Stimulated activated CD8-positive, alpha-beta memory T cell treated with anti-CD3 and anti-CD28 coated beads, Interleukin-12 subunit alpha, Interleukin-12 subunit beta, amount 100 ng/mL, for 24 hours (primary cell): ENCODE results near the gene DMWD.

Source experiments
- DNase-seq: peaks from one replicate; pipeline ENCODE4 v3.0.0-alpha.2; 2020; ENCODE audit errors: extremely low read depth

DMWD gene

DNA sequence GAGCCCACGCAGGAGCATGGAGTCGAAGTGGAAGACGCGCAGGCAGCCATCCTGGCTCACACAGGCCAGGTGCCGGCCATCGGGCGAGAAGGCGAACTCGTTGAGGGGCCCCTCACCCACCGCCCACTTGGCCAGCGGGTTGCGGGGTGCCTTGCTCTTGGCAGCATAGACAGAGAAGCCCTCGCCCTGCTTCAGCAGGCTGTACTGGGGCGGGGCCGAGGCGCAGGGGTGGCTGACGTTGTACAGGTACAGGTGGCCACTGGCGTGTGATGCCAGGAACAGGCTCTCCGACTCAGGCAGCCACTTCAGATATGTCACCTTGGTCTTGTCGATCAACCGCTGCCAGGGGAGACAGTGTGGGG lies 6.1 kb downstream of the DMWD start:
- no peak for DNase-seq

DNA sequence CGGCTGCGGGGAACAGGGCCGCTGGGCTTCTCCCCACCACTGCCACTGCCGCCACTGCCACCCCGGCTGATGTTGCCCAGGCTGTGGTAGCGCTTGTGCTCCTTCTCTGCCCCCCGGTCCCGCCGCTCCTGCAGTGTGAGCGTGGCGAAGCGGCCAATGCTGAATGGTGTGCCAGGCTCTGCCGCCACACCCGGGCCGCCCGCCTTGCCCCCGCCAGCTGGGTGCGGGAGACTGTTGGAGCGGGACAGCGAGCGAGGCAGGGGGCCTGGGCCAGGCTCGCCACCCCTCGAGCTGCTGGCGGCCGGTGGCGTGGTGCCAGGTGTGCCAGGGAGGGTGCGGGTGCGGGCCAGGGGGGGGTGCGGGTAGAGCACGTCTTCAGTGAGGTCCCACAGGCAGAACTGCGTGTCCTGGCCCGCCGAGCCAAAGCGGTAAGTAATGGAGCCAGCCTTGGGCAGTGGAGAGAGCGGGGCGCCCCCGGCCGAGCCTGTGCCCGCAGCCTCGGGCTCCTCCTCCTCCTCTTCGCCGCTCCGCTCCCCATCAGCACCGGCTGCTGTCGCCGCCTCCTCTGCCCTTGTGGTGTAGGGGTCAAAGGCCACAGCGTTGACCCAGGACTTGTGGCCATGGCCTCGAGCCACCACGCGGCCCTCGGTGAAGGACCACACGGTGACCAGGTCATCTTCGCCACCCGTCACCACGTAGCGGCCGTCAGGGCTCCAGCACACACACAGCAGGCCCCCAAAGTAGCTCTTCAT lies 6.7 kb downstream of the DMWD start:
- DNase-seq: no peak

DNA sequence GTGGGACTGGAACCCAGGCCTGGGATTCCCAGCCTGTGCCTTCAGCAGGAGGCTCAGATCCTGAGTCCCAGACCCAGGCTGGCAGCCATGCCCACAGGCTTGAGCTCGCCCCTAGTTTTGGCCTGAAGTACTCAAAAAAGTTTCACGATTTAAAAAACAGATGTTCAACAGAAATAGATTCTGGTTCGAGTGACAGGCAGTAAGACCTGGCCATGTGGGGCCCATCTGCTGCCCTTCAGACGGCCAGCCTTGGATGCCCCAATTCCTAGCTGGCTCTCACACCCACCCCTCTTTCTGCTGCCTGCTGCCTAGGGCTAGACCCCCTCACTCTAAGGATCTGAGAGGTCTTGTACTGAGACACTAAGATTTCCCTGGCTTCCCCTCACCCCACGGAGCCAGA lies 7.5 kb downstream of the DMWD start:
- no peak for DNase-seq

DNA sequence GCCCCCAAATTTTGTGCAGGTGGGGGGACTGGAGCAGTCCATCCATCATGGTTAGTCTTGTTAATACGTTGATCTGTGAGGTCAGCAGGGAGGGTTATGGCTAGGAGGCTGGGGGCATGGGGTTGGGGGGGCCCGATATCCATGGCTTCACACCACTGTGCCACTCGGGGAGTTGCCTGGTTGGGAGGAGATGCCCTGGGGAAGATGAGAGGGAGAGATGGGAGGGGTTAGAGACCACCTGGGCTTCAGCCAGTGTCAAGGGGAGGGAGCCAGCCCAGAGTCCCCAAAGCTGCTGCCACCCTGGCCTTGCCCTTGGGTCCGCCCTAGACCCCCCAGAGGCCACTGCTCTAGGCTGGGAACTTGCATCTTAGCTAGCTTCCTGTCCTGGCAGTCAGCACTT lies 8.5 kb downstream of the DMWD start:
- DNase-seq: no peak

DNA sequence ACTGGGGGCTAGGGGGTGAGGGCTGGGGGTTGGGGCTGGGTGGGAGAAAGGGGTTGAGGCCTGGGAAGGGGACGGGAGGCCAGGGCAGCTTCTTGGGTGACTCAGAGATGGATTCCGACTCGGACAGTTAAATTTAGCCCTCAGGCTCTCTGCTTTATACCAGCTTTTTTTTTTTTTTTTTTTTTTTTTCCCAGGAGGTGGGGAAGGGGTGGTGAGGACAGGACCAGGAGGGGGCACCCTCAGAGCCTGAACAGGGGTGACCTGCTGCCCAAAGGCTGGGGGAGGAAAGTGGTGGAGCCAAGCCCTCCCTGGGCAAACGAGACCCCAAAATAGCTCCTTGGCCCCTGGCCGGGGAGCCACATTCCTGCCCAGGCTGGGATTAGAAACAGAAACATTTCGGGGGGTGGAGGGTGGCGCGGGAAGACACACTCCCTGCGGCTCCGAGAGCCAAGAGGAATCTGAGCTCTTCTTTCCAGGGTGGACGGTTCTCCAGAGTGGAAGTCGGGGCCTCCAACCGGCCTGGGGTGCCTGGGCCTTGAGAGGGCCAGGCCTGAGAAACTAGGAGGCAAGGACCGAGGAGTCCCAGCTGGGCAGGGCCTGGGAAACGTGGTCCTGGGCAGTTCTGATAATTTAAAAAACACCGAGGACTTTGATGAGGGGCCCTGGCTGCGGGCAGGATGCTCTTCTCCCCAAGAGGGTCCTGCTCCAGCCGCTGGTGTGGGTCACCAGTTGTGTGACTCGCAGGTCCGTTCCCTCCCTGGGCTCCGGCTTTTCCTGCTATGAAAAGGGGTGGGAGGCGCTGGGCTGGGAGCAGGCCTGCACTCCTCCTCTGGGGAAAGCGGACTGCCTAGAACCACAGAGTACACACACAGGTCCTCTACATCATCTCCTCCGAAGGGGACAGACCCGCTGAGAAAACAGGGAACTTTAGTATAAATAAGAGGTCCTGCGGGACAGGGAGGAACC lies 9.5 kb downstream of the DMWD start:
- DNase-seq: no peak

DNA sequence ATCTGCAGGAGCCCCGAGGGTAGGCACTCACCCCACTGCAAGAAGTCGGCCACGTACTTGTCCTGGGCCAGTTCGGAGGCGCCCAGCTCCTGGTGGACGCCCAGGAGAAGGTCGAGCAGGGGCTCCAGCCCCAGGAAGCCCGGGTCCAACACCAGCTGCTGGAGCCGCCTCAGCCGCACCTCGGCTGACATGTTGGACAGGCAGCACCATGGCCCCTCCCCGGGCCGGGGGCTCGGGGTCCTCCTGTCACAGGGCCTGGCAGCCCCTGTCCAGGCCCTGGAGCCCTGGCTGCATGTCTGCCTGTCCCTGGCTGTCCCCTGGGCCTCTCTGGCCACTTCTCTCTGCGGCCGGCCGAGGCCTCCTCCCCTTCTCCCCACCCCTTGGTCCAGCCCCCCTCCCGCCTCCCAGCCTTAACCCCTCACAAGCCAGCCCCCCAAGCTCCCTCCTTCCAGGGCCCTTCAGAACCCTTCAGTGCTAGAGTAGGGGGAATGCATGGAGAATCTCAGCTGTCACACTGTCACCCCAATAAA lies 10.4 kb downstream of the DMWD start, which contains the start of gene DMPK:
DMPK (minus strand) TSS at position 329 of the 530 bp plus-strand sequence; CDS start at position 191, 138 bp downstream.
- DNase-seq: no peak

DNA sequence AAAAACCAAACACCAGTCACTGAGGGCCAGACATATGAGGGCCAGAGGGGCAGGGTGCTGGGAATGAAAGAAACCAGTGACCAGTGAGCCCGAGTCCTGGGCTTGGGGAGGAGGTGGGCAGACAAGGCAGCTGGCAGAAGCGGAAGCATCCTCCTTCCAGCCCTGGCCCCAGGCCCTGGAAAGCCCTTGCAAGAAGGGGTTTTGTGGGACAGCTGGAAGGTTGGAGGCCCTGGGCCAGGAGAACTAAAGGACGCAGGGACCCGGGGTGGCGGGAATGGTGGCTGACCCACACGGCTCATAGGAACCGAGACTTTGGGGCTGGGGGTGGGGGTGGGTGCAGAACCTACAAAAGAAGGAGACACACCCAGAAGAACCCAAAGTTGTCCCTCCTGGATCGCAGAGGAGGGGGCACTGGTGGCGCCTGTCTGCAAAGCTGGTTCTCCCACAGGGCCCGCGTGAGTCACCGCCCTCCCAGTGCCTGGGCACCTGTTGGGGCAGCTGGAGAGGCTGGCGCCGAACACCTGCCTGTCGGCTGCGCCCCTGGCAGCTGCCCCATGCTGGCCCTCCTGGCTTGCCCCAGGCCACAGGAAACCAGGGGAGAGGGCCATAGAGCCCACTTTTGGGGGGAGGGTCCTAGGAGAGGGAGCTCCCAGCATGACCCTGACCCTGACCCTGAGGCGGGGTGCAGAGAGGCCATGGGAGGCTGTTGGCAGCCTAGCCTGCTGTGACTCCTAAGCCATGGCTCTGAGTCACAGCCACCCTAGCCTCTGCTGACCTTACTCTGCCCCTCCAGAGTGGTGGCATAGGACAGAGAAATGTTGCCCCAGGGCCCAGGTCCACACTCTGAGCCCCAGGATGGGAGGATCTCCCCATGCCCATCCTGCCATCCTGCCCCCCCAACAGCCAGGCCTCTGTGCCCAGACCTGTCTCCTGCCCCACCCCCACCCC lies 11.2 kb downstream of the DMWD start:
- DNase-seq: no peak

DNA sequence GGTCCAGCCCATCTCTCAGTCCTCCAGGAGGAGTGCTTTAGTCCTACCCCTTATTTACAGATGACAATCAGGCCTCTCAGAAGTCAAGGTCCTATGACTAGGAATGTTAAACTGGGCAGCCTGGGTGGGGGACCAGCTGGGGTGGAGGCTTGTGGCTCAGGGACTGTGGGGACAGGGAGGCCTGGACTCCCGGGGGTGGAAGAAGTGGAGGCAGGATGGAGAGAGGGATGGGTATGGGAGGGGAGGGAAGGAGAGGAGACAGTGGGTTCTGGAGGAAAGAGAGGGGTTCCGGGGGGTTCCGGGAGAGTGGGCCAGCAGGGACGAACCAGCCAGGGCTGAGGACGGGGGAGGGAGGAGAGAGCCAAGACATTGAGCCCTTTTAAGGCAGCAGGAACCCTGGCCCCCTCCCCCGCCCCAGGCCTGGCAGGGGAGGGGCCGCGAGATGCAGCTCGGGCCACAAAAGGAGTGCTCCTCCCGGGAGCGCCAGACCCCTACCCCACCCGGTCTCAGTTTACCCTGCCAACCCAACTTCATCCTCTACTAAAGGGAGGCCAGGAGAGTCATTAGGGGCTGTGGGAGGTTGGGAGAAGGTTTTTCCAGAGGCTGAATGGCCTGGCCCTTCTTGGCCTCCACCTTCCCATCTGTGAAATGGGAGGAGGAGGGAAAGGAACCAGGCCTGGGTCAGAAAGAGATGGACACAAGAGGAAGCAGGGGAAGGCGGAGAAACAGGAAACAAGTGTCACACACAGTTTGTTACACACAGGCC lies 12.0 kb downstream of the DMWD start:
- DNase-seq: no peak

DNA sequence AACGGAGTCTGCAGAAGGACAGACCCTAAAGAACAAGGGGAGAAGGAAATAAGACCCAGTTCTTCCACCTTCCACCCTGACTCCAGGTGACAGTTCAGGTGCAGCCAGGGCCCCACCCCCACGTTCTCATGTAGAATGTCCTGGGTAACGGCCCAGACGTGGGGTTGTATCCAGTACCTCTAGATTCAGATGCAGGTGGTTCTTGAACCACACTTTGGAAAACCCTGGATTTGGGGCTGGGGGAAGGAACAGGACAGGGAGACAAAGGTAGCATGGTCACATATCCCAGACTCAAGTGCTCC lies 12.5 kb downstream of the DMWD start:
- no peak for DNase-seq

DNA sequence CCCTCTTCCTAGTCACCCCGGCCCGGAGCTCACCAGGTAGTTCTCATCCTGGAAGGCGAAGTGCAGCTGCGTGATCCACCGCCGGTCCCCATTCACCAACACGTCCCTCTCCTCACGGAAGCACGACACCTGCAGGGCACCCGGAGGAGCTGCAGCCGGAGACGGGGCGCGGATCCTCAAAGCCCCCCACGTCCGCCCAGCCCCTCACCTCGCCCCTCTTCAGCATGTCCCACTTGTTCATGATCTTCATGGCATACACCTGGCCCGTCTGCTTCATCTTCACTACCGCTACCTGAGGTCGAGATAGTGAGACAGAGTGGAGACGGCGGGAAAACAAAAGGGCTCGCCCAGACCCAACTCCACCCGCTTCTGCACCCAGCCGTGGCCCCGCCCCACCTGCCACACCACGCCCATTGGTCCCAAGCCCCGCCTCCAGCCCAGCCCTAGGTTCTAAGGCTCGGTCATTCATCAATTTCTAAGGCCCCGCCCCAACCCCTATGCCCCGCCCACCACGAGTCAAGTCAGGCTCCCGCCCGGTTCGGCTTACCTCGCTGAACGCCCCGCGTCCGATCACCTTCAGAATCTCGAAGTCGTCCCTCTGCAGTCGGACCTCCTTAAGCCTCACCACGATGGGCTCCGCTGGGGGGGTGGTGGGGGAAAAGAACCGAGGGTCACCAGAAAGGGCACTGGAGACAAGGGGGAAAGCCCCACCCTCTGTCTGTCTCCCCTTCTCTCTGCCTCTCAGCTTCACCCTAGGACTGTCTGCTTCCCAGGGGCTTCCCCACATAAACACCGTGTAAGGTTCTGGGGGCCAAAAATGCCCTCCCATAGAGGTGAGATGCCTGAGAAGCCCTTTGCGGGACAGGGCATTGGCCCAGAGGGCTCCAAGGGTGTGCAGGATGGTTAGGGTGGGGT lies 13.2 kb downstream of the DMWD start:
- DNase-seq: peak; percentile 74

DNA sequence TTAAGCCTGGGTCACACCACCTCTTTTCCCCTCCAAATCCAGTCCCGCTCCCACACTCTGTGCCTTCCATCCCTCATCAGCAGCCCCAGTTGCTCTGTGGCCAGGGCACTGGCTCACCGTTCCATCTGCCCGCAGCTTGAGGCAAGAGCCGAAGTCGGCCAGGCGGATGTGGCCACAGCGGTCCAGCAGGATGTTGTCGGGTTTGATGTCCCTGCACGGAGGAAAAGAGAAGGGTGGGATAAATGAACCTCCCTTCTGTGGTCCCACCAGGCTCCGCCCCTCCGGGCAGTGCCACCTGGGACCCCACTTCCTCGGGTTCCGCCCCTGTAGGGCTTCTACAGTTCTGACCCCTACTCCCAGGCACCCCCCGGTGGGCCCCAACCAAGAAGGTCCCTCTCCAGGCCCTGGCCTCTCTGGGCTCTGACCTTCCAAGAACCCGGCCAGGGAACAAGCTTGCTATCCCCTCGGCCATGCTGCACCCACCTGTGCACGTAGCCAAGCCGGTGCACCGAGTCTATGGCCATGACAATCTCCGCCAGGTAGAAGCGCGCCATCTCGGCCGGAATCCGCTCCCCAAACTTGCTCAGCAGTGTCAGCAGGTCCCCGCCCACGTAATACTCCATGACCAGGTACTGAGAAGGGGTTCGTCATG lies 14.5 kb downstream of the DMWD start:
- DNase-seq: no peak

DNA sequence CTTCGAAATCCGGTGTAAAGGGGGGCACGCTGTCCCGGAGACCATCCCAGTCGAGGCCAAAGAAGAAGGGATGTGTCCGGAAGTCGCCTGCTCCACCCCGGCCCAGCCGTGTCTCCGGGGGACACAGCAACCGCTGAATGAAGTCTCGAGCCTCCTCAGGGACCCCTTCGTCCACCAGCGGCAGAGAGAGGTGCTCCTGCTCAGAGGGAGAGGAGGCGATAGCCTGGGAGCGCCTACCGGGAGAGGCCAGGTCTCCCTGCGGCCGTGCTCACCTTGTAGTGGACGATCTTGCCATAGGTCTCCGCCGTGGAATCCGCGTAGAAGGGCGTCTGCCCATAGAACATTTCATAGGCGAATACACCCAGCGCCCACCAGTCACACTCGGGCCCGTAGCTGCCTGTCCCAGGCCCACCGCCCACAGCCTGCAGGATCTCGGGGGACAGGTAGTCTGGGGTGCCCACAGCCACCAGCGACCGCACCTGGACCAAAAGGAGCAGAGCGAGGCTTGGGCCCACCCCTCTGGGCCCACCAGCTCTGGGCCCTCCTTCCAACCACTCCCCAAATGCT lies 15.2 kb downstream of the DMWD start:
- DNase-seq: no peak

DNA sequence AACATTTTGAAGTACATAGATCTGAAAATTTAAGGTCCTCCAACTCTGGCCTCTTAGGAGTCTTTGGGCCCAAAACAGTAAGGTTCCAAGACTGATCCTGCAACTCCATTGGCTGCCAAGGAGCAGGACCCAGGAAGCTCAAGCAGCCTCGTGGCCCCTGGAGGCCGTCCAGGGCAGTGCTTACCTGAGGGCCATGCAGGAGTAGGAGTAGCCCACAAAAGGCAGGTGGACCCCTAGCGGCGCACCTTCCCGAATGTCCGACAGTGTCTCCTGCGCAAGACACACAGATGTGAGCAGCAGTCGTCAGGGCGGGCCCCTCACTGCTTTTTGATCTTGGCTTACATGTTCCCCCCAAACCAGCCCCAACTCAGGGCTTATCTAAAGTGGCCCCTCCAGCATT lies 17.9 kb downstream of the DMWD start:
- no peak for DNase-seq

DNA sequence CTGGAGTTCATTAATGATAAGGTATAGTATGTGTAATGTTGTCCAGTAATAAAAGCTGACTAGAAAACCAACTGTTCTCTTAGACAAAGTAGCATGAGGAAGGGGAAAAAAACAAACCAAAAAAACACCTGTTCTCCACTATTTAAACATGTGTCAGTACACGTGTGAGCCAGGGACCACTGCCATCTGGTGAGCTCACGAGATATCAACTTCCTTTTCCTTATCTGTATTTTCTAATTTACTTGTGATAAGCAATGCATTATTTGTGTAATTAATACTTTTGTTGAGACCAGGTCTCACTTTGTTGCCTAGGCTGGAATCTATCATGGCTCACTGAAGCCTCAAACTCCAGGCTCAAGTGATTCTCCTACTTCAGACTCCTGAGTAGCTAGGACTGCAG lies 19.3 kb downstream of the DMWD start:
- DNase-seq: no peak

DNA sequence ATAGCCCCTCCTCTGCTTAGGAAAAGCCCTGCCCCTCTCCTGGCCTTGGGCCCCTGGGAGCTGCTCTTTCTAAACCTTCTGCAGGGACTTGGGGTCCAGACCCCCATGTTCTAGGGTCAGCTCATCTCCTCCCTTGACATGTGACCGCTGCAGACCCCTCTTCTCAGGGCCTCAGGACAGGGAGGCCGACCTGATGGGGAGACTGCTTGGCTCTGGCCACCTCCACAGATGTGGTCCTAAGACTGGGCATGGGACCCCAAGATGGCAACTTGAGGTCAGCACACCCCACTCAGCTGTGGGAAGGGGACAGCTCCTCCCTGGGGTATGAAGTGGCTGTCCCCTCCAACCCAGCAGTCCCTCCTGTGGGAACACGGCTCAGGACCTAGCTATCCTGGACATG lies 19.7 kb downstream of the DMWD start:
- no peak for DNase-seq

DNA sequence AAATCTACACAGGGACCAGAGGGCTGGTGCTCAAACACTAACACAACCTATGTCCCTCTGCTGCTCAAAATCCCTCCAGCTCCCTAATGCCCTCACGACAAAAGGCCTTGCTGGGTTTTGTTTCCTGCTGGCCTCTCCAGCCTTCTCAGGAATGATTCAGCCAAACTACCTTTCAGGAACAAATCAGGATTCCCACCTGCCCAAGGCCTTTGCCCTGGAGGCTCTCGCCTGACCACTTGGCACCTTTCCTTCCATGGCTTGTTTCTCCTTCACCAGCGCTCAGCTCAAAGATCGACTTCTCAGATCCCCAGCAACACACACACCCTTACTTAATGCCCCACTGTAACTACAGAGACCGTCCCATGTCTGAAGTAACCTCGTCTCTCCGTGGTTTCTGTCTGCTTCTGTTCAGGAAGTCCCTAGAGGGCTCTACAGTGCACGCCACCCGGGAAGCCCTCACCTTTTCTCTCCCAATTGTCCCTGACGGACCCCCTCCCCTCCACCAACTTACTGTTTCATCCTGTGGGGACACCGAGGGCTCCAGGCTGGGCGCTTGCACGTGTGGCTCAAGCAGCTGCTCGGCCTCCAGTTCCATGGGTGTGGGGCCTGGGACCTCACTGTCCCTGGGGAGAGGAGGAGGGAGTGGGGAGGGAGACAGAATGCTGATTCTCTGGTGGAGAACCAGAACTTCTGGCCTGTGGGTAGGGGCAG lies 20.4 kb downstream of the DMWD start:
- DNase-seq: no peak

DNA sequence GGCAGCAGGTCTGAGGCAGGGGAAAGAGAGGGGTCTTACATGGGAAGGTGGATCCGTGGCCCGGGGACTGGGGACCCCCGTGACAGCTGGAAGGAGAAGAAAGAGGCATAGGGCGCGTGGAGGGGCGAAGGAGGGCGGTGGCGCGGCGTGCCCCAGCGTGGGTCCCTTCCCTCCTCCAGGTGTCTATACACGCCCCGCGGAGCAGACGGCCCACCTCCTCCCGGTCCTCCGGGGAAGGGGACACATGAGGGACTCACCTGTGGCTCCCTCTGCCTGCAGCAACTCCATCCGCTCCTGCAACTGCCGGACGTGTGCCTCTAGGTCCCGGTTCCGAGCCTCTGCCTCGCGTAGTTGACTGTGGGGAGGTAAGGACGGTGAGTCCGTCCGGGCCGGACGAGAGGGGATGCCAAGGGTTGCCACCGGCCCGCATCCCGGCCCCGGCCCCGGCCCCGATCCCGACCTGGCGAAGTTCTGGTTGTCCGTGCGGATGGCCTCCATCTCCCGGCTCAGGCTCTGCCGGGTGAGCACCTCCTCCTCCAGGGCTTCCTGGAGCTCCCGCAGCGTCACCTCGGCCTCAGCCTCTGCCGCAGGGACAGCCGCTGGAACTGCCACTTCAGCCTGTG lies 21.2 kb downstream of the DMWD start:
- DNase-seq: no peak
